Measurements from ENCODE around the gene CACNA2D1. TPM values are rescaled to one million over a fixed set of nuclear protein-coding genes. Genes with fewer than 3 reads are reported as not detected.

CACNA2D1 gene
- total and polyA plus RNA-seq, 5 experiments from 2014 or later = not detected

GRCh38 chr7:82275342-82275741 lies 168.2 kb downstream of the CACNA2D1 start:
- Mint-ChIP-seq H3K36me3 (peaks cover 0 to 3% (median 0%) of the 10 kb centered on the region in 3 donors), H3K27ac (no peak overlapping the region), H3K9me3 (peaks cover 0 to 3% (median 0%) of the 10 kb centered on the region in 9 donors), H3K4me1 (no peaks in the 10 kb centered on the region), H3K4me3 (no peak overlapping the region), H3K27me3 (peaks cover 0 to 3% (median 0%) of the 10 kb centered on the region in 5 donors)
- ATAC-seq = no peak
- DNase-seq = no peak
- POLR2A ChIA-PET = no interaction called here

- Mint-ChIP-seq H3K4me1 (no peaks in the 10 kb centered on the region), H3K27ac (no peak overlapping the region), H3K27me3 (peaks cover 0 to 3% (median 0%) of the 10 kb centered on the region in 5 donors), H3K9me3 (peaks cover 0 to 3% (median 0%) of the 10 kb centered on the region in 9 donors), H3K4me3 (no peak overlapping the region), H3K36me3 (peaks cover 0 to 3% (median 0%) of the 10 kb centered on the region in 3 donors)
- no peak for ATAC-seq
- DNase-seq = no peak
- POLR2A ChIA-PET = no interaction called here
Observed at GRCh38 chr7:82274681-82275080, 168.9 kb downstream of the CACNA2D1 start.

- DNase-seq = no peak
- Mint-ChIP-seq H3K4me3 (no peak overlapping the region), H3K4me1 (no peaks in the 10 kb centered on the region), H3K27ac (no peak overlapping the region), H3K9me3 (peaks cover 0 to 3% (median 0%) of the 10 kb centered on the region in 9 donors), H3K36me3 (peaks cover 0 to 3% (median 0%) of the 10 kb centered on the region in 3 donors), H3K27me3 (peaks cover 0 to 3% (median 0%) of the 10 kb centered on the region in 5 donors)
- POLR2A ChIA-PET = no interaction called here
- ATAC-seq = no peak
Observed at GRCh38 chr7:82273886-82274285, 169.7 kb downstream of the CACNA2D1 start.

- H3K27ac Mint-ChIP-seq = no peak overlapping the region
- no peaks in the 10 kb centered on the region for H3K4me1 Mint-ChIP-seq
- DNase-seq = no peak
- ATAC-seq = no peak
- no peak overlapping the region for H3K4me3 Mint-ChIP-seq
- peaks cover 0 to 3% (median 0%) of the 10 kb centered on the region in 5 donors for H3K27me3 Mint-ChIP-seq
- H3K9me3 Mint-ChIP-seq = no peaks in the 10 kb centered on the region
- no peaks in the 10 kb centered on the region for H3K36me3 Mint-ChIP-seq
- POLR2A ChIA-PET = no interaction called here
Observed at GRCh38 chr7:82270870-82271269, 172.7 kb downstream of the CACNA2D1 start.

- POLR2A ChIA-PET = no interaction called here
- no peaks in the 10 kb centered on the region for H3K4me1 Mint-ChIP-seq
- DNase-seq = no peak
- H3K27ac Mint-ChIP-seq = no peak overlapping the region
- no peaks in the 10 kb centered on the region for H3K9me3 Mint-ChIP-seq
- H3K36me3 Mint-ChIP-seq = no peaks in the 10 kb centered on the region
- H3K27me3 Mint-ChIP-seq = peaks cover 0 to 3% (median 0%) of the 10 kb centered on the region in 5 donors
- no peak overlapping the region for H3K4me3 Mint-ChIP-seq
- ATAC-seq = no peak
Observed at GRCh38 chr7:82268632-82269031, 174.9 kb downstream of the CACNA2D1 start.

GRCh38 chr7:82266081-82266480 lies 177.5 kb downstream of the CACNA2D1 start:
- H3K9me3 Mint-ChIP-seq = peaks cover 0 to 5% (median 0%) of the 10 kb centered on the region in 9 donors
- ATAC-seq (no peak), DNase-seq (no peak)
- POLR2A ChIA-PET = no interaction called here
- H3K27ac Mint-ChIP-seq = no peak overlapping the region
- H3K4me3 Mint-ChIP-seq = no peak overlapping the region
- H3K4me1 Mint-ChIP-seq = no peaks in the 10 kb centered on the region
- peaks cover 0 to 3% (median 0%) of the 10 kb centered on the region in 5 donors for H3K27me3 Mint-ChIP-seq
- H3K36me3 Mint-ChIP-seq = no peaks in the 10 kb centered on the region

GRCh38 chr7:82264783-82265305 lies 178.7 kb downstream of the CACNA2D1 start:
- DNase-seq (no peak), ATAC-seq (no peak)
- Mint-ChIP-seq H3K4me1 (no peaks in the 10 kb centered on the region), H3K36me3 (no peaks in the 10 kb centered on the region), H3K9me3 (peaks cover 0 to 5% (median 0%) of the 10 kb centered on the region in 9 donors), H3K27ac (no peak overlapping the region), H3K27me3 (no peaks in the 10 kb centered on the region), H3K4me3 (no peak overlapping the region)
- POLR2A ChIA-PET = no interaction called here

- H3K4me3 Mint-ChIP-seq = no peak overlapping the region
- no peak overlapping the region for H3K27ac Mint-ChIP-seq
- H3K36me3 Mint-ChIP-seq = no peaks in the 10 kb centered on the region
- no peaks in the 10 kb centered on the region for H3K4me1 Mint-ChIP-seq
- peaks cover 0 to 5% (median 0%) of the 10 kb centered on the region in 9 donors for H3K9me3 Mint-ChIP-seq
- DNase-seq (no peak), ATAC-seq (no peak)
- H3K27me3 Mint-ChIP-seq = no peaks in the 10 kb centered on the region
- POLR2A ChIA-PET = no interaction called here
Observed at GRCh38 chr7:82263920-82264782, 179.4 kb downstream of the CACNA2D1 start.

GRCh38 chr7:82258181-82258580 lies 185.4 kb downstream of the CACNA2D1 start:
- no peak overlapping the region for H3K27ac Mint-ChIP-seq
- H3K27me3 Mint-ChIP-seq = peaks cover 0 to 4% (median 0%) of the 10 kb centered on the region in 5 donors
- H3K4me3 Mint-ChIP-seq = no peak overlapping the region
- H3K36me3 Mint-ChIP-seq = no peaks in the 10 kb centered on the region
- H3K4me1 Mint-ChIP-seq = no peaks in the 10 kb centered on the region
- POLR2A ChIA-PET = no interaction called here
- ATAC-seq = no peak
- DNase-seq = no peak
- peaks cover 0 to 5% (median 0%) of the 10 kb centered on the region in 9 donors for H3K9me3 Mint-ChIP-seq

- Mint-ChIP-seq H3K4me1 (no peaks in the 10 kb centered on the region), H3K9me3 (peaks cover 0 to 3% (median 0%) of the 10 kb centered on the region in 9 donors), H3K4me3 (no peak overlapping the region), H3K36me3 (no peaks in the 10 kb centered on the region), H3K27ac (no peak overlapping the region), H3K27me3 (peaks cover 0 to 4% (median 0%) of the 10 kb centered on the region in 5 donors)
- ATAC-seq (no peak), DNase-seq (no peak)
- POLR2A ChIA-PET = no interaction called here
Observed at GRCh38 chr7:82257118-82257695, 186.4 kb downstream of the CACNA2D1 start.

GRCh38 chr7:82255706-82256105 lies 187.9 kb downstream of the CACNA2D1 start:
- ATAC-seq (no peak), DNase-seq (no peak)
- no peaks in the 10 kb centered on the region for H3K36me3 Mint-ChIP-seq
- no peaks in the 10 kb centered on the region for H3K4me1 Mint-ChIP-seq
- H3K4me3 Mint-ChIP-seq = no peak overlapping the region
- H3K27me3 Mint-ChIP-seq = peaks cover 0 to 4% (median 0%) of the 10 kb centered on the region in 5 donors
- POLR2A ChIA-PET = no interaction called here
- H3K27ac Mint-ChIP-seq = no peak overlapping the region
- peaks cover 0 to 3% (median 0%) of the 10 kb centered on the region in 9 donors for H3K9me3 Mint-ChIP-seq

GRCh38 chr7:82250598-82250997 lies 193.0 kb downstream of the CACNA2D1 start:
- ATAC-seq = no peak
- H3K27ac Mint-ChIP-seq = no peak overlapping the region
- no peaks in the 10 kb centered on the region for H3K36me3 Mint-ChIP-seq
- DNase-seq = no peak
- no peaks in the 10 kb centered on the region for H3K4me1 Mint-ChIP-seq
- H3K9me3 Mint-ChIP-seq = peaks cover 0 to 3% (median 0%) of the 10 kb centered on the region in 9 donors
- H3K27me3 Mint-ChIP-seq = peaks cover 0 to 4% (median 0%) of the 10 kb centered on the region in 5 donors
- no peak overlapping the region for H3K4me3 Mint-ChIP-seq
- POLR2A ChIA-PET = no interaction called here

- H3K4me1 Mint-ChIP-seq = no peaks in the 10 kb centered on the region
- no peak overlapping the region for H3K27ac Mint-ChIP-seq
- no peak for DNase-seq
- H3K36me3 Mint-ChIP-seq = no peaks in the 10 kb centered on the region
- H3K27me3 Mint-ChIP-seq = peaks cover 0 to under 1% (median 0%) of the 10 kb centered on the region in 5 donors
- H3K9me3 Mint-ChIP-seq = peaks cover 0 to 3% (median 0%) of the 10 kb centered on the region in 9 donors
- POLR2A ChIA-PET = no interaction called here
- H3K4me3 Mint-ChIP-seq = no peak overlapping the region
- ATAC-seq = no peak
Observed at GRCh38 chr7:82249979-82250378, 193.6 kb downstream of the CACNA2D1 start.

All from naive thymus-derived CD8-positive, alpha-beta T cell (primary cell).